HCT116 (cell line): ENCODE measurements around the gene FAM20C. TPM values are rescaled to one million over a fixed set of nuclear protein-coding genes. Genes with fewer than 3 reads are reported as not detected.

ENCODE experiments used
- ATAC-seq: fragments of 200-7000 bp; cut with Tn5 transposase; 2 replicates; pipeline ENCODE4 v1.9.1; 2020; ENCODE audit warnings: mild to moderate bottlenecking, moderate library complexity
- BruUV-seq: library from RNA; stranded (reverse); fragments of 400-500 nt; replicated peaks from 2 replicates; lab custom pipeline; 2021; lab: Mats Ljungman, UMichigan
- CTCF ChIA-PET: fragments of 300-600 bp; sonication (Branson Sonifier 250); formaldehyde crosslinking; loops from one replicate; lab custom pipeline; 2021; ENCODE audit warnings: antibody characterized with exemption; lab: Charles Lee
- POLR2A ChIA-PET: fragments of 300-600, 350-600 bp; sonication (Branson Sonifier 250); formaldehyde crosslinking; loops from one replicate; lab custom pipeline; 2021; ENCODE audit warnings: antibody characterized with exemption; lab: Charles Lee
- RAD21 ChIA-PET, 2 experiments: fragments of 300-600 bp; sonication (Branson Sonifier 250); formaldehyde crosslinking; loops; one replicate each; lab custom pipeline; 2023; ENCODE audit warnings: low total read pairs in 2 of 2; ENCODE audit not compliant: uncharacterized antibody in 2 of 2, unreplicated experiment in 2 of 2, low non-redundant PET in 1 of 2; lab: Charles Lee
- DNase-seq: peaks from one replicate; pipeline ENCODE4 v3.0.0-alpha.2; 2010; ENCODE audit warnings: low read depth, low spot score
- H2AFZ ChIP-seq: fragments of 200-600 bp; shearing (Covaris generic), sonication (generic); 2 replicates; pipeline ENCODE4 v1.6.1; 2017; ENCODE audit warnings: low read depth, mixed run types, mixed read lengths, antibody characterized with exemption, low read length; ENCODE audit not compliant: poor library complexity, severe bottlenecking
- H3K27ac ChIP-seq: 2 replicates; pipeline ENCODE4 v1.5.1; 2012; ENCODE audit warnings: low read depth, low read length
- H3K27me3 ChIP-seq: fragments of 200-600 bp; sonication (generic); 2 replicates; pipeline ENCODE4 v1.6.1; 2016; ENCODE audit warnings: mixed run types, low read length, mixed read lengths; ENCODE audit not compliant: insufficient read depth
- H3K36me3 ChIP-seq, 2 experiments: fragments of 200-500 bp in 1 of 2; fragments of 200-600 bp in 1 of 2; sonication (Bioruptor generic) in 1 of 2; sonication (generic) in 1 of 2; 2 replicates each; pipeline versions ENCODE4 v1.5.1 to v1.6.1; 2014 to 2016; ENCODE audit warnings: low read length in 2 of 2, inconsistent platforms in 1 of 2, mixed read lengths in 1 of 2, mixed run types in 1 of 2; ENCODE audit not compliant: insufficient read depth in 2 of 2, control insufficient read depth in 1 of 2
- H3K4me1 ChIP-seq, 2 experiments: fragments of 200-600 bp in 1 of 2; sonication (generic) in 1 of 2; 2 replicates each; pipeline versions ENCODE4 v1.5.1 to v1.6.1; 2012 to 2017; ENCODE audit warnings: low read length in 2 of 2, inconsistent platforms in 1 of 2, mild to moderate bottlenecking in 1 of 2, mixed read lengths in 1 of 2, mixed run types in 1 of 2, moderate library complexity in 1 of 2; ENCODE audit not compliant: insufficient read depth in 2 of 2, control insufficient read depth in 1 of 2
- H3K4me2 ChIP-seq: fragments of 200-600 bp; sonication (generic); 2 replicates; pipeline ENCODE4 v1.6.1; 2017; ENCODE audit warnings: mixed run types, low read length, mixed read lengths
- H3K4me3 ChIP-seq, 2 experiments: fragments of 200-600 bp in 1 of 2; sonication (generic) in 1 of 2; replicated peaks in 1 of 2; 2 replicates each; pipeline ENCODE4 v1.5.1; 2011 to 2016; ENCODE audit warnings: low read length in 2 of 2, control low read depth in 1 of 2, low read depth in 1 of 2, mild to moderate bottlenecking in 1 of 2, mixed read lengths in 1 of 2, mixed run types in 1 of 2
- H3K79me2 ChIP-seq: fragments of 200-600 bp; sonication (generic); 2 replicates; pipeline ENCODE4 v1.6.1; 2017; ENCODE audit warnings: mild to moderate bottlenecking, mixed run types, low read length, moderate library complexity, mixed read lengths; ENCODE audit not compliant: insufficient read depth
- H3K9ac ChIP-seq: fragments of 200-600 bp; sonication (generic); 2 replicates; pipeline ENCODE4 v1.6.1; 2016; ENCODE audit warnings: low read length, mixed read lengths
- H3K9me2 ChIP-seq: fragments of 200-600 bp; sonication (generic), shearing (Covaris generic); 2 replicates; pipeline ENCODE4 v1.6.1; 2017; ENCODE audit warnings: mixed run types, mild to moderate bottlenecking, moderate library complexity; ENCODE audit not compliant: insufficient read depth
- H3K9me3 ChIP-seq, 2 experiments: fragments of 200-500 bp in 1 of 2; fragments of 200-600 bp in 1 of 2; sonication (Bioruptor generic) in 1 of 2; sonication (generic) in 1 of 2; 2 replicates each; pipeline ENCODE4 v1.6.1; 2014 to 2017; ENCODE audit warnings: low read length in 2 of 2, mixed read lengths in 2 of 2, inconsistent platforms in 1 of 2, low read depth in 1 of 2, mild to moderate bottlenecking in 1 of 2, mixed run types in 1 of 2, moderate library complexity in 1 of 2; ENCODE audit not compliant: control insufficient read depth in 1 of 2, insufficient read depth in 1 of 2
- H4K20me1 ChIP-seq: fragments of 200-600 bp; sonication (generic), shearing (Covaris generic); 2 replicates; pipeline ENCODE4 v1.6.1; 2017; ENCODE audit warnings: mixed run types, mild to moderate bottlenecking, moderate library complexity; ENCODE audit not compliant: insufficient read depth
- CTCF ChIP-seq, 3 experiments: fragments of 200-600 bp in 1 of 3; sonication (generic) in 1 of 3; IDR thresholded peaks in 2 of 3; conservative IDR thresholded peaks in 1 of 3; 2 replicates each; pipeline ENCODE4 v1.5.1; 2012 to 2017; ENCODE audit warnings: low read depth in 2 of 3, low read length in 2 of 3, antibody characterized with exemption in 1 of 3, borderline replicate concordance in 1 of 3, control low read depth in 1 of 3, mild to moderate bottlenecking in 1 of 3, mixed read lengths in 1 of 3, mixed run types in 1 of 3, moderate library complexity in 1 of 3; ENCODE audit not compliant: insufficient read depth in 1 of 3
- EGR1 ChIP-seq: IDR thresholded peaks from 2 replicates; pipeline ENCODE4 v1.6.1; 2012; ENCODE audit warnings: low read depth
- YY1 ChIP-seq: IDR thresholded peaks from 2 replicates; pipeline ENCODE4 v1.6.1; 2011; ENCODE audit warnings: low read length, low read depth, moderate library complexity, mild to moderate bottlenecking; ENCODE audit not compliant: insufficient replicate concordance; ENCODE audit errors: extremely low read depth
- ZFX ChIP-seq: fragments of 450-650 bp; IDR thresholded peaks from 2 replicates; pipeline ENCODE4 v1.6.1; 2017
- intact Hi-C: fragments of 100-400 bp; cut with micrococcal nuclease; formaldehyde crosslinking; loops from 2 replicates; pipeline ENCODE4 v1.10.0; 2022
- total RNA-seq: library from RNA; stranded (reverse); gene quantifications from one replicate; pipeline ENCODE4 v1.2.1, GENCODE V29; 2021; ENCODE audit not compliant: unreplicated experiment

Gene FAM20C
- total RNA-seq, 1 experiment from 2014 or later: 27.1 TPM

- intact Hi-C loops: no loop called here
- DNase-seq: peak; percentile 10
- Histone ChIP-seq H2AFZ (no peak overlapping the region), H3K4me3 (peak overlapping the region; percentile 42 to 58), H3K9me2 (no peaks in the 10 kb centered on the region), H3K36me3 (peaks cover 0 to 4% of the 10 kb centered on the region in 2 experiments; a peak in 2 of 4 replicates), H3K4me1 (peaks cover 10 to 21% of the 10 kb centered on the region in 2 experiments; a peak in 3 of 4 replicates), H3K27ac (peak overlapping the region; percentile 76; the same call in 1 of the 2 replicates), H3K79me2 (peaks cover 23% of the 10 kb centered on the region), H3K4me2 (peak overlapping the region; percentile 74), H4K20me1 (no peaks in the 10 kb centered on the region), H3K27me3 (no peaks in the 10 kb centered on the region)
- RAD21 ChIA-PET: no interaction called here
- TF ChIP-seq EGR1: no peak
- TF ChIP-seq, all 23 proteins: peak for 0
- no TSS peak for BruUV-seq
- ATAC-seq: no peak; the same call in 1 of the 2 replicates
- Histone ChIP-seq H3K9ac (peak overlapping the region; percentile 26; the same call in 1 of the 2 replicates), H3K9me3 (no peaks in the 10 kb centered on the region)
- ChIA-PET CTCF (no interaction called here), POLR2A (no interaction called here)
Measured at GRCh38 chr7:191105-191980, 1.0 kb upstream of the FAM20C start.

GRCh38 chr7:192701-193480, 520 bp downstream of the FAM20C start:
- peaks cover 0 to 12% of the 10 kb centered on the region in 2 experiments; a peak in 2 of 4 replicates for H3K36me3 ChIP-seq
- CTCF ChIA-PET: no interaction called here
- H3K27me3 ChIP-seq: no peaks in the 10 kb centered on the region
- no peak overlapping the region for H2AFZ ChIP-seq
- no peak for DNase-seq
- RAD21 ChIA-PET: no interaction called here
- peaks cover 10 to 21% of the 10 kb centered on the region in 2 experiments; a peak in 3 of 4 replicates for H3K4me1 ChIP-seq
- H3K9ac ChIP-seq: peak overlapping the region; percentile 70
- TF ChIP-seq EGR1: no peak
- peak; percentile 82; the same call in 1 of the 2 replicates for TF ChIP-seq ZFX
- no peak for TF ChIP-seq YY1
- no peak for TF ChIP-seq CTCF (IDR thresholded peaks at IDR 0.05 in 2 of 3, conservative IDR thresholded peaks at IDR 0.05 in 1 of 3; ENCODE audit: borderline replicate concordance in 1 of 3, insufficient read depth in 1 of 3, low read depth in 2 of 3, low read length in 2 of 3)
- TF ChIP-seq, all 23 proteins: peak for 1
- intact Hi-C loops: loop anchor here (2.0 kb wide), 1 partner anchor 44 kb away; no protein-coding TSS in a partner anchor
- Histone ChIP-seq H3K4me2 (peak overlapping the region; percentile 98), H3K9me2 (no peaks in the 10 kb centered on the region), H3K4me3 (peak overlapping the region; percentile 64 to 81), H3K9me3 (no peaks in the 10 kb centered on the region), H3K27ac (peak overlapping the region; percentile 66; the same call in 1 of the 2 replicates), H3K79me2 (peaks cover 23% of the 10 kb centered on the region), H4K20me1 (no peaks in the 10 kb centered on the region)
- peak; percentile 50 for ATAC-seq
- POLR2A ChIA-PET: interaction anchor here (0.9 to 1.0 kb wide), 2 partner anchors 9 to 44 kb away, joined by 3 read pairs; no protein-coding TSS in a partner anchor
- BruUV-seq: no TSS peak
